HG03520 (cell line): Measurements from ENCODE around the gene ARHGAP45.
A peak's percentile ranks its signal among the peaks of the same experiment; 100 is the strongest.

Source experiments
- ATAC-seq: cut with Tn5 transposase; IDR thresholded peaks from one replicate; pipeline ENCODE4 v1.9.1; 2021; ENCODE audit warnings: mild to moderate bottlenecking, moderate library complexity; ENCODE audit not compliant: unreplicated experiment

The ARHGAP45 gene

GRCh38 chr19:1039646-1040475 is 27.1 kb upstream of the ARHGAP45 start, which contains the start of gene ABCA7:
Gene ABCA7 (plus strand): TSS chr19:1040107. CDS start chr19:1041362, 1,255 bp downstream.
- peak; percentile 70 for ATAC-seq

GRCh38 chr19:1040476-1041271 is 26.3 kb upstream of the ARHGAP45 start:
- peak; percentile 38 for ATAC-seq

DNA sequence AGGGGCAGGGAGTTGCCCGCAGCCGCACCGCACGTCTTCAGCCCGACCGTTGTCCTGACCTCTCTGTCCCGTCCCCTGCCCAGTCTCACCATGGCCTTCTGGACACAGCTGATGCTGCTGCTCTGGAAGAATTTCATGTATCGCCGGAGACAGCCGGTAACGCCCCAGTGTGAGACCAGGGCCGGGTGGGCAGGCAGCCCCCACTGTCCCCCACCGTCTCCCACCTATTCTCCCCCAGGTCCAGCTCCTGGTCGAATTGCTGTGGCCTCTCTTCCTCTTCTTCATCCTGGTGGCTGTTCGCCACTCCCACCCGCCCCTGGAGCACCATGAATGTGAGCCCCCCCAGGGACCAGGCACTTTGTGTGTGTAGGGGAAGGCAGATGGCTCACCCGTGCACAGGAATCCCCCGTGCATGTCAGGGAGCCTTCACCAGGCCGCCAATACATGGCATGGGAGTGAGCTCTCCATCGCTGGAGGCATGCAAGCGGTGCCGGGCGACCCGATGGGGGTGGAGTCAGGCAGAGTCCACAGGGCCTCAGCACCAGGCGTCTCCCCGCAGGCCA is 25.6 kb upstream of the ARHGAP45 start:
- no peak for ATAC-seq

GRCh38 chr19:1041835-1042685 is 24.9 kb upstream of the ARHGAP45 start:
- no peak for ATAC-seq

GRCh38 chr19:1042689-1043511 is 24.1 kb upstream of the ARHGAP45 start:
- no peak for ATAC-seq

GRCh38 chr19:1045247-1045603 is 21.7 kb upstream of the ARHGAP45 start:
- ATAC-seq, result no peak

DNA sequence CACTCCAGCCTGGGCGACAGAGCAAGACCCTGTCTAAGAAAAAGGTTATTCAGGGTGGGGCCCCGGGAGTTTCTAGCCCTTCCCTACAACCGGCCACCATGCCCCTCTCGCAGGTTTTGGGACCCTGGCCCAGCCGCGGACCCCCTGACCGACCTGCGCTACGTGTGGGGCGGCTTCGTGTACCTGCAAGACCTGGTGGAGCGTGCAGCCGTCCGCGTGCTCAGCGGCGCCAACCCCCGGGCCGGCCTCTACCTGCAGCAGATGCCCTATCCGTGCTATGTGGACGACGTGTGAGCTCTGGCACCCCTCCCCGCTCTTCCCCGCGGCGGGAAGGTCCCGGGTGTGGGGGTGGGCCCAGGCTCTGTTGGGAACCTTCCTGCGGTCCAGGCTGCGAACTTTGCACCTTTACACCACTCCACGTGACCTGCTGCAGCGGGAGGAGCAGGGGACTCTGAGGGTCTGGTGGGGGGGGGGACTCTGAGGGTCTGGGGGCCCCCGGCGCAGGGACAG is 20.8 kb upstream of the ARHGAP45 start:
- no peak for ATAC-seq

- no peak for ATAC-seq
These were observed 19.9 kb upstream of the ARHGAP45 start for GRCh38 chr19:1046836-1047695.

GRCh38 chr19:1047696-1048147 is 19.2 kb upstream of the ARHGAP45 start:
- no peak for ATAC-seq

GRCh38 chr19:1049106-1049505 is 17.9 kb upstream of the ARHGAP45 start:
- no peak for ATAC-seq

GRCh38 chr19:1049800-1050199 is 17.2 kb upstream of the ARHGAP45 start:
- ATAC-seq, result no peak

DNA sequence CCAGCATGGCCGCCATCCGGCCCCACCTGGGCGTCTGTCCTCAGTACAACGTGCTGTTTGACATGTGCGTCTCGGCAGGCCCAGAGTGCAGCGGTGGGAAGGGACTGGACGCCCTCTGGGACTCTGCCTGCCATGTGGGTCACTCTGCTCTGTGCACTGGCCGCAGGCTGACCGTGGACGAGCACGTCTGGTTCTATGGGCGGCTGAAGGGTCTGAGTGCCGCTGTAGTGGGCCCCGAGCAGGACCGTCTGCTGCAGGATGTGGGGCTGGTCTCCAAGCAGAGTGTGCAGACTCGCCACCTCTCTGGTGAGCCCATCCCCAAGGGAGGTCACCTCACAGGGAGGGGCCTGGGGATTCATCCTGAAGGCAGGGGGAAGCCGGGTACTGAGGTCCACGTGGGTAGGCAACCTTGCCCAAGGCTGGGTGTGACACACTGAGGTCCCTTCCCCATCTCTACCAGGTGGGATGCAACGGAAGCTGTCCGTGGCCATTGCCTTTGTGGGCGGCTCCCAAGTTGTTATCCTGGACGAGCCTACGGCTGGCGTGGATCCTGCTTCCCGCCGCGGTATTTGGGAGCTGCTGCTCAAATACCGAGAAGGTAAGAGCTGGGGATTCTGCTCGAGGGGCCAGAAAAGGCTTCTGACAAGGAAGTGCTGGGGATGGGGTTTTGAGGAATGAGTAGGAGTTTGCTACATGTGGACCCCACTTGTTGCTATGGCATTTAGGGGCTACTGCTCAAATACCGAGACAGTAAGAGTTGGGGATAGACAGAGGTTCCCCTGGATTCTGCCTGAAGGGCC is 15.8 kb upstream of the ARHGAP45 start:
- no peak for ATAC-seq

- ATAC-seq, result no peak
These were observed 15.2 kb upstream of the ARHGAP45 start for GRCh38 chr19:1051791-1052190.

DNA sequence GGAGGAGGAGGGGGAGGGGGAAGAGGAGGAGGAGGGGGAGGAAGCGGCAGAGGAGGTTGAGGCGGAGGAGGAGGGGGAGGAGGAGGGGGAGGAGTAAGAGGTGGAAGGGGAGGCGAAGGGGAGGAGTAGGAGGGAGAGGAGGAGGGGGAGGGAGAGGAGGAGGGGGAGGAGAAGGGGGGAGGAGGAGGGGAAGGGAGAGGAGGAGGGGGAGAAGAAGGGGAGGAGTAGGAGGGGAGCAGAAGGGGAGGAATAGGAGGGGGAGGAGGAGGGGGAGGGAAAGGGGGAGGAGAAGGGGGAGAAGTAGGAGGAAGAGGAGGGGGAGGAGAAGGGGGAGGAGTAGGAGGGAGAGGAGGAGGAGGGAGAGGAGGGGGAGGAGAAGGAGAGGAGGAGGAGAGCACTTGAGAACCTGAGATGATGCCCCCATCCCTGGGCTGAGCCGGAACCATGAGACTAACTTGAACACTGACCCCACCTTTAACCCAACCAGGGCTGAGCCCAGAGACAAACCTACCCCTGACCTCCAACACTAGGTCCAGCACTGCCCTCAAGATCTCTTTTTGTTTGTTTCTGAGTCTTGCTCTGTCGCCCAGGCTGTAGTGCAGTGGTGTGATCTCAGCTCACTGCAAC is 14.5 kb upstream of the ARHGAP45 start:
- ATAC-seq, result no peak

DNA sequence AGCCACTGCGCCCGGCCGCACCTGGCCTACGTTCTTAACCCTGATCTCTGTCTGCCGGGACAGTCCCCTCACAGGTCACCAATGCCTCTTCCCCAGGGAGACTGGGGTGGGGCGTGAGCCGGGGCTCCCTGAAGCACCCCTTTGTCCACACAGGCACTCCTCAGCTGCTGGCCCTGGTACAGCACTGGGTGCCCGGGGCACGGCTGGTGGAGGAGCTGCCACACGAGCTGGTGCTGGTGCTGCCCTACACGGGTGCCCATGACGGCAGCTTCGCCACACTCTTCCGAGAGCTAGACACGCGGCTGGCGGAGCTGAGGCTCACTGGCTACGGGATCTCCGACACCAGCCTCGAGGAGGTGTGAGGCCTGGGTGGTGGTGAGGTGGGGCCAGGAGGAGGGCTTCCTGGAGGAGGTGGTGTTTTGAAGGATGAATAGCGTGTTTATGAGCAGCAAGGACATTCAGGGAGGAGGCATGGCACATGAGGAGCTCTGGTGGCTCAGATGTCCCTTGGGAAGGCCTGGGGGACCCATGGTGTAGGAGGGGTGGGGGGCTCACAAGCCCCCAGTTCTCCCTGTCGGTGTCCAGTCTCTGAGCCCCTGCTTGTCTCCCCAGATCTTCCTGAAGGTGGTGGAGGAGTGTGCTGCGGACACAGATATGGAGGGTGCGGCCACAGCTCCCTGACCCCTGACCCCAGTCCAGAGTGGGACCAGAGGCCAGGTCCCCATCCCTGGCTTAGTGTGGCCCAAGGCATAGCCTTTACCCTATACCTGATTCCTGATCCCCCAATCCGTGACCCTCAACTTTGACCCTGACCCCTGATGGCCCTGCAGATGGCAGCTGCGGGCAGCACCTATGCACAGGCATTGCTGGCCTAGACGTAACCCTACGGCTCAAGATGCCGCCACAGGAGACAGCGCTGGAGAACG is 13.5 kb upstream of the ARHGAP45 start:
- ATAC-seq, result no peak
